A673 (cell line): ENCODE results near the gene SAA4. TPM values are rescaled to one million over a fixed set of nuclear protein-coding genes. Genes with fewer than 3 reads are reported as not detected.

ENCODE experiments used
- BruUV-seq: library from RNA; stranded (reverse); fragments of 400-500 nt; replicated peaks from 2 replicates; lab custom pipeline; 2021; lab: Mats Ljungman, UMichigan
- CTCF ChIA-PET: fragments of 300-600 bp; sonication (Branson Sonifier 250); formaldehyde crosslinking; loops from one replicate; lab custom pipeline; 2022; ENCODE audit warnings: antibody characterized with exemption; lab: Charles Lee
- POLR2A ChIA-PET: fragments of 300-600 bp; sonication (Branson Sonifier 250); formaldehyde crosslinking; loops from one replicate; lab custom pipeline; 2022; ENCODE audit warnings: antibody characterized with exemption; ENCODE audit not compliant: low non-redundant PET; lab: Charles Lee
- DNase-seq: peaks from one replicate; pipeline ENCODE4 v3.0.0-alpha.2; 2015; ENCODE audit warnings: low spot score
- H3K27ac ChIP-seq: fragments of 200-600 bp; sonication (generic); 2 replicates; pipeline ENCODE4 v1.5.1; 2016; ENCODE audit warnings: mixed run types, low read depth, mild to moderate bottlenecking, mixed read lengths, antibody characterized with exemption, low read length; ENCODE audit not compliant: poor library complexity, severe bottlenecking
- H3K27me3 ChIP-seq: fragments of 200-600 bp; sonication (generic); replicated peaks from 2 replicates; pipeline ENCODE4 v1.6.1; 2017; ENCODE audit warnings: mixed run types, low read depth, mild to moderate bottlenecking, mixed read lengths, antibody characterized with exemption, low read length; ENCODE audit not compliant: insufficient read depth, poor library complexity
- H3K36me3 ChIP-seq: fragments of 200-600 bp; sonication (generic); 2 replicates; pipeline ENCODE4 v1.6.1; 2016; ENCODE audit warnings: mixed run types, mild to moderate bottlenecking, mixed read lengths, antibody characterized with exemption, low read length; ENCODE audit not compliant: insufficient read depth, poor library complexity, severe bottlenecking
- H3K4me1 ChIP-seq: fragments of 200-600 bp; sonication (generic); 2 replicates; pipeline ENCODE4 v1.6.1; 2017; ENCODE audit warnings: mixed run types, mild to moderate bottlenecking, mixed read lengths, antibody characterized with exemption, low read length; ENCODE audit not compliant: insufficient read depth, poor library complexity, severe bottlenecking
- H3K4me3 ChIP-seq: fragments of 200-600 bp; sonication (generic); 2 replicates; pipeline ENCODE4 v1.5.1; 2016; ENCODE audit warnings: low read depth, mixed run types, mild to moderate bottlenecking, mixed read lengths, low read length; ENCODE audit not compliant: poor library complexity, severe bottlenecking
- H3K9me3 ChIP-seq: fragments of 200-600 bp; sonication (generic); 2 replicates; pipeline ENCODE4 v1.6.1; 2016; ENCODE audit warnings: mixed run types, low read depth, mild to moderate bottlenecking, mixed read lengths, antibody characterized with exemption, low read length; ENCODE audit not compliant: poor library complexity, severe bottlenecking
- CTCF ChIP-seq: fragments of 300-800, 200-600 bp; sonication (generic); conservative IDR thresholded peaks from 2 replicates; pipeline ENCODE4 v1.5.1; 2017; ENCODE audit warnings: low read depth, mild to moderate bottlenecking, antibody characterized with exemption, low read length, moderate library complexity, mixed read lengths
- EZH2 ChIP-seq: fragments of 200-600 bp; sonication (generic); IDR thresholded peaks from 2 replicates; pipeline ENCODE4 v1.6.1; 2017; ENCODE audit warnings: borderline replicate concordance, low read depth, mild to moderate bottlenecking, mixed read lengths, antibody characterized with exemption, low read length; ENCODE audit not compliant: poor library complexity, severe bottlenecking
- intact Hi-C: fragments of 100-400 bp; cut with micrococcal nuclease; formaldehyde crosslinking; loops from one replicate; pipeline ENCODE4 v1.10.0; 2022; ENCODE audit not compliant: unreplicated experiment
- total RNA-seq: library from RNA; stranded (reverse); gene quantifications from 2 replicates; pipeline ENCODE4 v1.2.3, GENCODE V29; 2021

Gene SAA4
- total RNA-seq, 1 experiment from 2014 or later: not detected

- Histone ChIP-seq H3K36me3 (no peaks in the 10 kb centered on the region), H3K27ac (no peak overlapping the region), H3K27me3 (no peaks in the 10 kb centered on the region), H3K9me3 (no peaks in the 10 kb centered on the region), H3K4me1 (no peaks in the 10 kb centered on the region), H3K4me3 (no peak overlapping the region)
- CTCF ChIA-PET: no interaction called here
- no TSS peak for BruUV-seq
- POLR2A ChIA-PET: no interaction called here
- intact Hi-C loops: no loop called here
- no peak for DNase-seq
- no peak for TF ChIP-seq EZH2
- no peak for TF ChIP-seq CTCF
Measured at GRCh38 chr11:18222814-18223421, 13.7 kb downstream of the SAA4 start.

GRCh38 chr11:18221274-18221876 lies 15.2 kb downstream of the SAA4 start:
- intact Hi-C loops: no loop called here
- no peaks in the 10 kb centered on the region for H3K4me1 ChIP-seq
- H3K36me3 ChIP-seq: no peaks in the 10 kb centered on the region
- ChIA-PET CTCF (no interaction called here), POLR2A (no interaction called here)
- H3K9me3 ChIP-seq: no peaks in the 10 kb centered on the region
- TF ChIP-seq EZH2: no peak
- TF ChIP-seq CTCF: no peak
- no peaks in the 10 kb centered on the region for H3K27me3 ChIP-seq
- no peak overlapping the region for H3K4me3 ChIP-seq
- no TSS peak for BruUV-seq
- no peak overlapping the region for H3K27ac ChIP-seq
- no peak for DNase-seq

- Histone ChIP-seq H3K27me3 (no peaks in the 10 kb centered on the region), H3K4me3 (no peak overlapping the region), H3K9me3 (no peaks in the 10 kb centered on the region), H3K4me1 (no peaks in the 10 kb centered on the region), H3K27ac (no peak overlapping the region), H3K36me3 (no peaks in the 10 kb centered on the region)
- TF ChIP-seq EZH2: no peak
- POLR2A ChIA-PET: no interaction called here
- intact Hi-C loops: no loop called here
- DNase-seq: no peak
- BruUV-seq: no TSS peak
- CTCF ChIA-PET: no interaction called here
Measured at GRCh38 chr11:18209058-18209457, 27.5 kb downstream of the SAA4 start.
